HG02973 (cell line): ENCODE measurements around the gene PGLYRP1.

Experiments
- ATAC-seq: cut with Tn5 transposase; IDR thresholded peaks from one replicate; pipeline ENCODE4 v1.9.1; 2021; ENCODE audit warnings: moderate library complexity; ENCODE audit not compliant: unreplicated experiment

PGLYRP1 gene

GRCh38 chr19:46022431-46023310, at the start of gene PGLYRP1:
PGLYRP1 (minus strand) TSS chr19:46023053; CDS start chr19:46023021, 32 bp downstream.
- ATAC-seq = no peak

GRCh38 chr19:46069806-46070341, 47.0 kb upstream of the PGLYRP1 start:
- no peak for ATAC-seq

GRCh38 chr19:46068345-46069258, 45.7 kb upstream of the PGLYRP1 start:
- no peak for ATAC-seq

- ATAC-seq = no peak
These were observed 44.8 kb upstream of the PGLYRP1 start for GRCh38 chr19:46067691-46068090.

- no peak for ATAC-seq
These were observed 43.6 kb upstream of the PGLYRP1 start for GRCh38 chr19:46066471-46066870.

- no peak for ATAC-seq
These were observed 42.7 kb upstream of the PGLYRP1 start for GRCh38 chr19:46065486-46066071.

- ATAC-seq = no peak
These were observed 40.3 kb upstream of the PGLYRP1 start for GRCh38 chr19:46063201-46063600.

GRCh38 chr19:46060012-46060411, 37.2 kb upstream of the PGLYRP1 start:
- no peak for ATAC-seq

GRCh38 chr19:46058778-46059177, 35.9 kb upstream of the PGLYRP1 start:
- no peak for ATAC-seq

- no peak for ATAC-seq
These were observed 33.7 kb upstream of the PGLYRP1 start for GRCh38 chr19:46056536-46056935.

- no peak for ATAC-seq
These were observed 30.0 kb upstream of the PGLYRP1 start for GRCh38 chr19:46052896-46053295.

GRCh38 chr19:46049597-46049996, 26.7 kb upstream of the PGLYRP1 start:
- ATAC-seq = no peak

- no peak for ATAC-seq
These were observed 20.7 kb upstream of the PGLYRP1 start for GRCh38 chr19:46043519-46043918.

- ATAC-seq = no peak
These were observed 19.5 kb upstream of the PGLYRP1 start for GRCh38 chr19:46042252-46042883.

GRCh38 chr19:46040952-46041500, 18.2 kb upstream of the PGLYRP1 start, which contains the start of gene IGFL4:
IGFL4 (minus strand) TSS chr19:46041002; CDS start chr19:46040962, 40 bp downstream.
- ATAC-seq = no peak

- no peak for ATAC-seq
These were observed 17.3 kb upstream of the PGLYRP1 start for GRCh38 chr19:46040125-46040524.

GRCh38 chr19:46036744-46037128, 13.9 kb upstream of the PGLYRP1 start:
- no peak for ATAC-seq

GRCh38 chr19:46035986-46036743, 13.3 kb upstream of the PGLYRP1 start:
- ATAC-seq = no peak

- ATAC-seq = no peak
These were observed 12.7 kb upstream of the PGLYRP1 start for GRCh38 chr19:46035546-46035945.
